HCT116 (cell line): ENCODE data around the gene CCDC83.

Experiments used
- POLR2AphosphoS5 ChIP-seq: IDR thresholded peaks from 2 replicates; pipeline ENCODE4 v1.6.1; 2011; ENCODE audit warnings: mild to moderate bottlenecking, low read depth, low read length, moderate library complexity
- TCF7L2 ChIP-seq: IDR thresholded peaks from 2 replicates; pipeline ENCODE4 v1.7.0; 2011; ENCODE audit warnings: borderline replicate concordance, inconsistent platforms; ENCODE audit not compliant: insufficient read depth, insufficient read length; ENCODE audit errors: extremely low read depth
- TF ChIP-seq, protein P1 (sequence below), 3 experiments: fragments of 200-600 bp in 1 of 3; sonication (generic) in 1 of 3; IDR thresholded peaks in 2 of 3; conservative IDR thresholded peaks in 1 of 3; 2 replicates each; pipeline ENCODE4 v1.5.1; 2012 to 2017; ENCODE audit warnings: low read depth in 2 of 3, low read length in 2 of 3, antibody characterized with exemption in 1 of 3, borderline replicate concordance in 1 of 3, control low read depth in 1 of 3, mild to moderate bottlenecking in 1 of 3, mixed read lengths in 1 of 3, mixed run types in 1 of 3, moderate library complexity in 1 of 3; ENCODE audit not compliant: insufficient read depth in 1 of 3

DNA sequence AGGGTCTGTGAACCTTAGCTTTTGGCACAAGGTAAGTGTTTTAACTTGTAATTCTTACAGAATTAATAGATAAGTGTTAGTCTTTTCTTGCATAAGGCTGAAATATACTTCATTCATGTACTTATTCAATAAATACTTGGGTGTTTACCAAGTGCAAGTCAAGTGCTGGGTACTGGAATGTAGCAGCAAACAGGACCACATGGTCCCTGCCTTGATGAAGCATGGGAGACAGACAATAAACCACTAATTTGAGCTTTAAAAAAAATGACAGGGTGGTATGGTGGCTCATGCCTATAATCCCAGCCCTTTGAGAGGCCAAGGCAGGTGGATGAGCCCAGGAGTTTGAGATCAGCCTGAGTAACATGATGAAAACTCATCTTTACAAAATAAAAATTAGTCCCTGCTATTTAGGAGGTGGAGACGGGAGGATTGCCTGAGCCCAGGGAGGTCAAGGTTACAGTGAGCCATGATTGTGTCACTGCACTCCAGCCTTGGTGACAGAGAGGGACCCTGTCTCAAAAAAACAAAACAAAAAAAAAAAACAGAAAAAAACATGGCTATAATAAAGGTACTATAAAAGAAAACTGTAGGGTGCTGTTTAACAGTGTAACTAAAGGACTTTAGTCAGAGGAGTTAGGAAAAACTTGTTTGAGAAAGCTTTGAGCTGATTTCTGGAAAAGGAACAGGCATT lies 11.1 kb downstream of the CCDC83 start:
- TF ChIP-seq POLR2AphosphoS5 (no peak), TCF7L2 (no peak)
- TF ChIP-seq, protein P1, sequence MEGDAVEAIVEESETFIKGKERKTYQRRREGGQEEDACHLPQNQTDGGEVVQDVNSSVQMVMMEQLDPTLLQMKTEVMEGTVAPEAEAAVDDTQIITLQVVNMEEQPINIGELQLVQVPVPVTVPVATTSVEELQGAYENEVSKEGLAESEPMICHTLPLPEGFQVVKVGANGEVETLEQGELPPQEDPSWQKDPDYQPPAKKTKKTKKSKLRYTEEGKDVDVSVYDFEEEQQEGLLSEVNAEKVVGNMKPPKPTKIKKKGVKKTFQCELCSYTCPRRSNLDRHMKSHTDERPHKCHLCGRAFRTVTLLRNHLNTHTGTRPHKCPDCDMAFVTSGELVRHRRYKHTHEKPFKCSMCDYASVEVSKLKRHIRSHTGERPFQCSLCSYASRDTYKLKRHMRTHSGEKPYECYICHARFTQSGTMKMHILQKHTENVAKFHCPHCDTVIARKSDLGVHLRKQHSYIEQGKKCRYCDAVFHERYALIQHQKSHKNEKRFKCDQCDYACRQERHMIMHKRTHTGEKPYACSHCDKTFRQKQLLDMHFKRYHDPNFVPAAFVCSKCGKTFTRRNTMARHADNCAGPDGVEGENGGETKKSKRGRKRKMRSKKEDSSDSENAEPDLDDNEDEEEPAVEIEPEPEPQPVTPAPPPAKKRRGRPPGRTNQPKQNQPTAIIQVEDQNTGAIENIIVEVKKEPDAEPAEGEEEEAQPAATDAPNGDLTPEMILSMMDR (IDR thresholded peaks at IDR 0.05 in 2 of 3, conservative IDR thresholded peaks at IDR 0.05 in 1 of 3; ENCODE audit: borderline replicate concordance in 1 of 3, insufficient read depth in 1 of 3, low read depth in 2 of 3, low read length in 2 of 3) = no peak
